ENCODE measurements around the gene MIEF2.

The MIEF2 gene

GRCh38 chr17:18235743-18236256, 24.7 kb upstream of the MIEF2 start:
- H3K27ac ChIP-seq (ENCODE audit: low read depth, low read length), result no peak overlapping the region
- no peaks in the 10 kb centered on the region for H3K9me3 ChIP-seq (ENCODE audit: control insufficient read depth in 5 of 5, low read length in 5 of 5)
- H3K4me3 ChIP-seq (ENCODE audit: low read depth in 1 of 5, low read length in 5 of 5), result no peak overlapping the region
- H3K36me3 ChIP-seq (ENCODE audit: control insufficient read depth in 5 of 5, insufficient read depth in 5 of 5, low read length in 5 of 5), result peaks cover 0 to 85% (median 68%) of the 10 kb centered on the region in 5 donors
- H3K4me1 ChIP-seq (ENCODE audit: control insufficient read depth in 5 of 5, insufficient read depth in 5 of 5, low read length in 5 of 5), result no peaks in the 10 kb centered on the region
- H3K9ac ChIP-seq (ENCODE audit: low read length in 5 of 5), result no peak overlapping the region
- H3K27me3 ChIP-seq (ENCODE audit: control insufficient read depth in 5 of 5, insufficient read depth in 4 of 5, low read length in 5 of 5), result no peaks in the 10 kb centered on the region

- no peaks in the 10 kb centered on the region for H3K4me1 ChIP-seq (ENCODE audit: control insufficient read depth in 5 of 5, insufficient read depth in 5 of 5, low read length in 5 of 5)
- H3K9ac ChIP-seq (ENCODE audit: low read length in 5 of 5), result no peak overlapping the region
- no peak overlapping the region for H3K4me3 ChIP-seq (ENCODE audit: low read depth in 1 of 5, low read length in 5 of 5)
- peaks cover 0 to 92% (median 73%) of the 10 kb centered on the region in 5 donors for H3K36me3 ChIP-seq (ENCODE audit: control insufficient read depth in 5 of 5, insufficient read depth in 5 of 5, low read length in 5 of 5)
- no peaks in the 10 kb centered on the region for H3K27me3 ChIP-seq (ENCODE audit: control insufficient read depth in 5 of 5, insufficient read depth in 4 of 5, low read length in 5 of 5)
- H3K9me3 ChIP-seq (ENCODE audit: control insufficient read depth in 5 of 5, low read length in 5 of 5), result no peaks in the 10 kb centered on the region
- no peak overlapping the region for H3K27ac ChIP-seq (ENCODE audit: low read depth, low read length)
Measured at GRCh38 chr17:18236494-18236893, 24.0 kb upstream of the MIEF2 start.

GRCh38 chr17:18237461-18237860, 23.0 kb upstream of the MIEF2 start:
- Histone ChIP-seq H3K36me3 (ENCODE audit: control insufficient read depth in 5 of 5, insufficient read depth in 5 of 5, low read length in 5 of 5) (peaks cover 0 to 95% (median 77%) of the 10 kb centered on the region in 5 donors), H3K4me3 (ENCODE audit: low read depth in 1 of 5, low read length in 5 of 5) (no peak overlapping the region), H3K9me3 (ENCODE audit: control insufficient read depth in 5 of 5, low read length in 5 of 5) (no peaks in the 10 kb centered on the region), H3K9ac (ENCODE audit: low read length in 5 of 5) (no peak overlapping the region), H3K27ac (ENCODE audit: low read depth, low read length) (no peak overlapping the region), H3K4me1 (ENCODE audit: control insufficient read depth in 5 of 5, insufficient read depth in 5 of 5, low read length in 5 of 5) (no peaks in the 10 kb centered on the region), H3K27me3 (ENCODE audit: control insufficient read depth in 5 of 5, insufficient read depth in 4 of 5, low read length in 5 of 5) (no peaks in the 10 kb centered on the region)

DNA sequence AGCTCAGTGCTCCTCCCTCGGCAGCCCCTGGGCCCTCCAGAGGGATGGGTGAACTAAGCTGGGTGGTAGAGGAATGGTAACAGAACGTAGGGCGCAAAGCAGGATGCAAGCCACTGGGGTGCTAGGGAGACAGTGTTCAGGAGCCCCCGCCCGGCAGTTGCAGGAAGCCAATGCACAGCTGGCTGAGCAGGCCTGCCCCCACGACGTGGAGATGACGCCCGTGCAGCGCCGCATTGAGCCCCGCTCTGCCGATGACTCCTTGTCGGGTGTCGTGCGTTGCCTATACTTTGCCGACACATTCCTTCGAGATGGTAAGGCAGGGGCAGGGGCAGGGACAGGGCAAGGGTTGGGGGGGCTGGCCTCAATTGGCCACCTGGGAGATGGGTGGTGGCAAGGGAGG, 22.2 kb upstream of the MIEF2 start:
- Histone ChIP-seq H3K27me3 (ENCODE audit: control insufficient read depth in 5 of 5, insufficient read depth in 4 of 5, low read length in 5 of 5) (no peaks in the 10 kb centered on the region), H3K4me3 (ENCODE audit: low read depth in 1 of 5, low read length in 5 of 5) (no peak overlapping the region), H3K9ac (ENCODE audit: low read length in 5 of 5) (no peak overlapping the region), H3K4me1 (ENCODE audit: control insufficient read depth in 5 of 5, insufficient read depth in 5 of 5, low read length in 5 of 5) (no peaks in the 10 kb centered on the region), H3K36me3 (ENCODE audit: control insufficient read depth in 5 of 5, insufficient read depth in 5 of 5, low read length in 5 of 5) (peaks cover 0 to 92% (median 75%) of the 10 kb centered on the region in 5 donors), H3K9me3 (ENCODE audit: control insufficient read depth in 5 of 5, low read length in 5 of 5) (no peaks in the 10 kb centered on the region), H3K27ac (ENCODE audit: low read depth, low read length) (no peak overlapping the region)

DNA sequence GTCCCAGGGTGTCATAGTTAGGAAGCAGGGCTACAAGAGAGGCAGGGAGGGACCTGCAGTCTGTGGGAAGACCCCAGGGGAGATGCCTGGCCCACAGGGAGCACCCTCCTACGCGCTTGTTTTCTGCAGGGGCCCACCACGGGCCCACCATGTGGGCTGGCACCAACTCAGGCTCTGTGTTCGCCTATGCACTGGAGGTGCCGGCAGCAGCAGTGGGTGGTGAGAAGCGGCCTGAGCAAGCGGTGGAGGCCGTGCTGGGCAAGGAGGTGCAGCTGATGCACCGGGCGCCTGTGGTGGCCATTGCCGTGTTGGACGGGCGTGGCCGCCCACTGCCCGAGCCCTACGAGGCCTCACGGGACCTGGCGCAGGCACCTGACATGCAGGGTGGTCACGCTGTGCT, 20.0 kb upstream of the MIEF2 start:
- no peaks in the 10 kb centered on the region for H3K4me1 ChIP-seq (ENCODE audit: control insufficient read depth in 5 of 5, insufficient read depth in 5 of 5, low read length in 5 of 5)
- no peak overlapping the region for H3K4me3 ChIP-seq (ENCODE audit: low read depth in 1 of 5, low read length in 5 of 5)
- peaks cover 0 to 90% (median 71%) of the 10 kb centered on the region in 5 donors for H3K36me3 ChIP-seq (ENCODE audit: control insufficient read depth in 5 of 5, insufficient read depth in 5 of 5, low read length in 5 of 5)
- H3K9ac ChIP-seq (ENCODE audit: low read length in 5 of 5), result no peak overlapping the region
- no peak overlapping the region for H3K27ac ChIP-seq (ENCODE audit: low read depth, low read length)
- H3K27me3 ChIP-seq (ENCODE audit: control insufficient read depth in 5 of 5, insufficient read depth in 4 of 5, low read length in 5 of 5), result no peaks in the 10 kb centered on the region
- no peaks in the 10 kb centered on the region for H3K9me3 ChIP-seq (ENCODE audit: control insufficient read depth in 5 of 5, low read length in 5 of 5)

DNA sequence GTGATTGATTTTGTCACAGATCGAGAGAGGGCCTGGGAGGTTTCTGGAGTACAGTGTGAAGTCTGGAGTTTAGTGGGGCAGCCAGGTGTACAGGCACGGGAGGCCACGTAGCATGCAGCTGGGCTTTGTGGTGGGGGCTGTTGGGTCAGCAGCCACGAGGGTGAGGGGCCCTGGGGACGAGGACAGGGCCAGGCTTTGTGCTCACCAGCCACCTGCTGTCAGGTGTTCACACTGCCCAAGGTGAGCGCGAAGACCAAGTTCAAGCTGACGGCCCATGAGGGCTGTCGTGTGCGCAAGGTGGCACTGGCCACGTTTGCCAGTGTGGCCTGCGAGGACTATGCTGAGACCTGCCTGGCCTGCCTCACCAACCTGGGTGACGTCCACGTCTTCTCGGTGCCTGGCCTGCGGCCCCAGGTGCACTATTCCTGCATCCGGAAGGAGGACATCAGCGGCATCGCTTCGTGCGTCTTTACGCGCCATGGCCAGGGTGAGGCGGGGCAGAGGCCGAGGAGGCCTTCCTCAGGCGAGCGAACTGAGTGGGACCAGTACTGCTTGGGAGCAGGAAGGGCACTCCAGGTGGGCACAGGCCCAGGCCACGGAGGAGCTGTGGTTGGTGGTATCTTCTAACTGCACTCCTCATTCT, 19.1 kb upstream of the MIEF2 start:
- H3K9ac ChIP-seq (ENCODE audit: low read length in 5 of 5), result no peak overlapping the region
- no peaks in the 10 kb centered on the region for H3K4me1 ChIP-seq (ENCODE audit: control insufficient read depth in 5 of 5, insufficient read depth in 5 of 5, low read length in 5 of 5)
- peaks cover 0 to 90% (median 73%) of the 10 kb centered on the region in 5 donors for H3K36me3 ChIP-seq (ENCODE audit: control insufficient read depth in 5 of 5, insufficient read depth in 5 of 5, low read length in 5 of 5)
- no peaks in the 10 kb centered on the region for H3K27me3 ChIP-seq (ENCODE audit: control insufficient read depth in 5 of 5, insufficient read depth in 4 of 5, low read length in 5 of 5)
- no peak overlapping the region for H3K4me3 ChIP-seq (ENCODE audit: low read depth in 1 of 5, low read length in 5 of 5)
- no peak overlapping the region for H3K27ac ChIP-seq (ENCODE audit: low read depth, low read length)
- no peaks in the 10 kb centered on the region for H3K9me3 ChIP-seq (ENCODE audit: control insufficient read depth in 5 of 5, low read length in 5 of 5)

GRCh38 chr17:18245038-18245776, 15.3 kb upstream of the MIEF2 start:
- H3K4me3 ChIP-seq (ENCODE audit: low read depth in 1 of 5, low read length in 5 of 5), result no peak overlapping the region
- H3K4me1 ChIP-seq (ENCODE audit: control insufficient read depth in 5 of 5, insufficient read depth in 5 of 5, low read length in 5 of 5), result peaks cover 3 to 23% (median 20%) of the 10 kb centered on the region in 5 donors
- H3K27me3 ChIP-seq (ENCODE audit: control insufficient read depth in 5 of 5, insufficient read depth in 4 of 5, low read length in 5 of 5), result no peaks in the 10 kb centered on the region
- H3K9ac ChIP-seq (ENCODE audit: low read length in 5 of 5), result no peak overlapping the region
- peaks cover 0 to 93% (median 76%) of the 10 kb centered on the region in 5 donors for H3K36me3 ChIP-seq (ENCODE audit: control insufficient read depth in 5 of 5, insufficient read depth in 5 of 5, low read length in 5 of 5)
- H3K27ac ChIP-seq (ENCODE audit: low read depth, low read length), result no peak overlapping the region
- no peaks in the 10 kb centered on the region for H3K9me3 ChIP-seq (ENCODE audit: control insufficient read depth in 5 of 5, low read length in 5 of 5)

DNA sequence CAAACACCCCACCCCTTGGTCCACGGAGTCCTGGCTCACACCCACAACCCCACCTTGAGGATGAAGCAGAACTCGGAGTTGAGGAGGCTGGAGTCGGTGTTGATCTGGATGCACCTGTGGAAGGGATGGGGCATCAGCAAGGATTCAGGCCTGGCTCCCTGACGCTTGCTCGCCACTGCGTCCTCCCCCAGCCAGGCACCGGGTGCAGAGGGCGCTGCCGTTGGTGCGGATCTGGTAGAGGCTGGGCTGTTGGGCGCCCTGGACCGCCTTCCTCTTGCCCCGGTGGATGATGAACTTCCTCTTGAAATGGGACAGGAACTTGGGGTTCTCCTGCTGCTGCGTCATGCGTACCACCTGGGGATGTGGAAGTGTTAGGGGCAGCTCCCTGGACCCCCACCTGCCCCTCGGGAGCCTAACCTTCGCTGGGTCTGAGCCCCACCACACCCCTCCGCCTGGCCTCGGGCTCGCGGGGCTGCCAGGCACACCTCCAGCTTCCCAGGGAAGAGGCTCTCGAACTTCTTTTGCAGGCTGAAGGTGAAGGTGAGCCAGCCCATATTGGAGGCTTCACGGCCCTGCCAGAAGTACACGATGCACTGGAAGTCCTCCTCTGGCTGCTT, 14.2 kb upstream of the MIEF2 start:
- H3K4me3 ChIP-seq (ENCODE audit: low read depth in 1 of 5, low read length in 5 of 5), result no peak overlapping the region
- no peaks in the 10 kb centered on the region for H3K27me3 ChIP-seq (ENCODE audit: control insufficient read depth in 5 of 5, insufficient read depth in 4 of 5, low read length in 5 of 5)
- no peak overlapping the region for H3K9ac ChIP-seq (ENCODE audit: low read length in 5 of 5)
- no peaks in the 10 kb centered on the region for H3K9me3 ChIP-seq (ENCODE audit: control insufficient read depth in 5 of 5, low read length in 5 of 5)
- H3K4me1 ChIP-seq (ENCODE audit: control insufficient read depth in 5 of 5, insufficient read depth in 5 of 5, low read length in 5 of 5), result peaks cover 3 to 23% (median 20%) of the 10 kb centered on the region in 5 donors
- H3K27ac ChIP-seq (ENCODE audit: low read depth, low read length), result no peak overlapping the region
- H3K36me3 ChIP-seq (ENCODE audit: control insufficient read depth in 5 of 5, insufficient read depth in 5 of 5, low read length in 5 of 5), result peaks cover 0 to 93% (median 80%) of the 10 kb centered on the region in 5 donors

- Histone ChIP-seq H3K27ac (ENCODE audit: low read depth, low read length) (no peak overlapping the region), H3K27me3 (ENCODE audit: control insufficient read depth in 5 of 5, insufficient read depth in 4 of 5, low read length in 5 of 5) (no peaks in the 10 kb centered on the region), H3K9ac (ENCODE audit: low read length in 5 of 5) (no peak overlapping the region), H3K36me3 (ENCODE audit: control insufficient read depth in 5 of 5, insufficient read depth in 5 of 5, low read length in 5 of 5) (peaks cover 0 to 93% (median 80%) of the 10 kb centered on the region in 5 donors), H3K4me1 (ENCODE audit: control insufficient read depth in 5 of 5, insufficient read depth in 5 of 5, low read length in 5 of 5) (peaks cover 3 to 23% (median 20%) of the 10 kb centered on the region in 5 donors), H3K4me3 (ENCODE audit: low read depth in 1 of 5, low read length in 5 of 5) (no peak overlapping the region), H3K9me3 (ENCODE audit: control insufficient read depth in 5 of 5, low read length in 5 of 5) (no peaks in the 10 kb centered on the region)
Measured at GRCh38 chr17:18246880-18247612, 13.4 kb upstream of the MIEF2 start.
